ENCODE measurements around the gene PARP12. TPM values are rescaled to one million over a fixed set of nuclear protein-coding genes. Genes with fewer than 3 reads are reported as not detected.
A peak's percentile ranks its signal among the peaks of the same experiment; 100 is the strongest.

PARP12 gene
- total RNA-seq, 2 experiments from 2014 or later, result 32.4 to 33.6 TPM

DNA sequence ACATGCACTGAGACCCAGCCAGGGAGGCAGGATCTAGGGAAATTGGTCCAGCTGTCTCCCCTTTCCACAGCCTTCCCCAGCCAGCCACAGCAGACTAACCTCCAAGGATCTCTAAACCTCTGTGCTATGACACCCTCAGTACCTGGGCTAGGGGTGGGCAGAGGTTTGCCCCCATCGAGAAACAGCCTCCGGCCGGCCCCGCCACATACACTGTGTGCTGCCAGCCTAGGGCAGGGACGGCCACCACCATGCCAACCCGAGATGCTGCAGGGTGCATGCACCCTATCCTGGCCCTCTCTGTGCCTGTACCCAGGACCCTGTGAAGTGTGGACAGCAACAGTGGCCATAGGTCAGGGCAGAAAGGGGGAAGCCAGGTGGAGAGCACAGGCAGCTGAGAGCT lies 58.1 kb downstream of the PARP12 start:
- Mint-ChIP-seq H3K27ac (no peak overlapping the region), H3K27me3 (no peaks in the 10 kb centered on the region), H3K36me3 (no peaks in the 10 kb centered on the region), H3K4me3 (no peak overlapping the region), H3K9me3 (no peaks in the 10 kb centered on the region), H3K4me1 (no peaks in the 10 kb centered on the region)
- no peak for DNase-seq

- Mint-ChIP-seq H3K9me3 (no peaks in the 10 kb centered on the region), H3K4me3 (no peak overlapping the region), H3K27me3 (no peaks in the 10 kb centered on the region), H3K4me1 (no peaks in the 10 kb centered on the region), H3K36me3 (no peaks in the 10 kb centered on the region), H3K27ac (no peak overlapping the region)
- peak; percentile 13 for DNase-seq
Measured at GRCh38 chr7:140003913-140004382, 58.8 kb downstream of the PARP12 start.

DNA sequence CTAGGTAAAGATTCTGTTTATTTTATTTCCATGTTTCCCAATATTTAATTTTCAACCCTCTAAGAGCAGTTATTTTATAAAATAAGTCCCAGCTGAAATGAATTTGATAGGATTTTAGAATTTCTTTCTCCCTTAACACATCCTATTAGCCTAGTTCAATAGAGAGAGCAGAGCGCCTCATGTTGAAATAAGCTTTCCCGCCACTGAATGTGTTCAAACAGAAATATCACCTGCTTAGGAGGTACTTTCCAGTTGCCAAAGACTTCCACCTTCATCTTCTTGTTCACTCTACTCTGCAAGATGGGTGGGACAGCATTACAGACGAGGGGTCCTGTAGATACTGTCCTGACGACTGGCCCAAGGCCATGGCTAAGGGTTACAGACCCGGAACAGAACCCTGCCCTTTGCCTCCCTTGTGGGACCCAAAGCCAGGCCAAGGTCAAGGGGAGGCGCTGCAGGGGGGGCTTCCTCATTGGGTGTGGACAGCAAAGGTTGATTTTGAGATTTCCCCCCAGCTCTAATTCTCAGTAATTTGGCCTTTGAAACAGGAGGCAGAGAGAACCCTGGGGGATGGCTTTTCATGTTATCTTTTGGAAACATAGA lies 62.0 kb downstream of the PARP12 start:
- H3K27ac Mint-ChIP-seq, result no peak overlapping the region
- no peak overlapping the region for H3K4me3 Mint-ChIP-seq
- no peaks in the 10 kb centered on the region for H3K36me3 Mint-ChIP-seq
- H3K27me3 Mint-ChIP-seq, result no peaks in the 10 kb centered on the region
- no peak for DNase-seq
- no peaks in the 10 kb centered on the region for H3K9me3 Mint-ChIP-seq
- no peaks in the 10 kb centered on the region for H3K4me1 Mint-ChIP-seq

GRCh38 chr7:139999516-139999915 lies 63.2 kb downstream of the PARP12 start:
- DNase-seq, result no peak
- H3K27ac Mint-ChIP-seq, result no peak overlapping the region
- H3K4me1 Mint-ChIP-seq, result no peaks in the 10 kb centered on the region
- no peak overlapping the region for H3K4me3 Mint-ChIP-seq
- H3K27me3 Mint-ChIP-seq, result no peaks in the 10 kb centered on the region
- no peaks in the 10 kb centered on the region for H3K9me3 Mint-ChIP-seq
- no peaks in the 10 kb centered on the region for H3K36me3 Mint-ChIP-seq

DNA sequence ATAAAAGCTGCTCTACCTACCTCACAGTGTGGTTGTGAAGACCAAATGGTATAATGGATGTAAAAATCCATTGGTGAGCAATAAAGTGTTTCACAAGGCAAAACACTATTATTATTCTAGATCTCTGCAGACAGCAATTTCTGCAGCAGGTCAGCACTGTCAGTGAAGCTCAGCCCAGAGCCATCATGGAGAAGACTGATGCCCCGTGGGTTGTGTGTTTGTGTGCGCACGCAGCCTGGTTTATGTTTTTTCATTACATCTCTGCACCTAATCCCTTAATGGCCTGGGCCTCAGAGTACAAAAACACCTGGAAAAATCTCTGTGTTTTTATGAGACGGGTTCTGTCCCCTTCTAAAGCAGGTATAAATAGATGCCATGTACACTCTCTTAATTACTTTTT lies 64.2 kb downstream of the PARP12 start:
- Mint-ChIP-seq H3K36me3 (no peaks in the 10 kb centered on the region), H3K27me3 (no peaks in the 10 kb centered on the region), H3K9me3 (no peaks in the 10 kb centered on the region), H3K4me3 (no peak overlapping the region), H3K4me1 (no peaks in the 10 kb centered on the region), H3K27ac (no peak overlapping the region)
- no peak for DNase-seq

DNA sequence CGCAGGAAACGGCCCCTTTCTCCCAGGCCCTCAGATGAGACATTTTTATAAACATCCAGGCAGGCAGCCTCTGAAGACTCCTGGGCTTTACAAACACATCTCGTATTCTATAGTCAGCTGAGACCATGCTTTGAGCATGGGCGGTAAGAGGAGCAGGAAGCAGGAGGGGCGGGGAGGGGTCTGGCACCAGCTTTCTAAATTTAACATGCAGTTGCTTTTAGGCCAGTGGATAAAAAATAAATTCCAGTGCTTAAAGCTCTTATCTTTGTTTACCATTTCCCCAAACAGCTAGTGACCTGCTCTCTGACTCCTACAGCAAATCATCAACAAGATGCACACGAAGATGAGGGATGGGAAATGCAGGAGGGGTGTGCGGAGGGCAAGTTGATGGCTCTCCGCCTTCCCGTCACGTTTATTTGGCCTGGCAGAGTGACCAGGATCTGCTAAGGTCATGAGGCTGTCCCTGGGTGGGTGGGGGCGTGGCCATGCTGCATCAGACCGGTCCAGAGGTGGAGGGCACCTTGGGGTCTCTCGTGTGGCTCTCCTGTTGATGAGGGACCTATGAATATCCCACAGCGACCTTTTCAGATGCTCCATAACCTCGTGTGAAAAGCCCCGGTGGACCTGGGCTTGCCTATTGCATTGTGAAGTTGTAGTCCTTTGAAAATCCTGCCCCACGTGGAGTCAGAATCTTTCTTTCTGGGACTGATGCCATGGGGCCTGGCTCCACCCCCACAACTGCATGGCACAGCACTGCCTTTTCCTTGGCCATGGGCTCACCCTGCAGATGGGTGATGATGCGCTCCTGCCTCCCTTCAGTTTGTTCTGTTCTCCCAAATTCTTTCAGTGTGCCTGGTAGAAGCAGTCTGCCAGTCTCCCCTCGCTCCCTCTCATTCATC lies 67.5 kb downstream of the PARP12 start:
- H3K4me3 Mint-ChIP-seq, result no peak overlapping the region
- H3K27me3 Mint-ChIP-seq, result no peaks in the 10 kb centered on the region
- no peaks in the 10 kb centered on the region for H3K9me3 Mint-ChIP-seq
- no peak overlapping the region for H3K27ac Mint-ChIP-seq
- H3K36me3 Mint-ChIP-seq, result no peaks in the 10 kb centered on the region
- DNase-seq, result no peak
- H3K4me1 Mint-ChIP-seq, result no peaks in the 10 kb centered on the region

DNA sequence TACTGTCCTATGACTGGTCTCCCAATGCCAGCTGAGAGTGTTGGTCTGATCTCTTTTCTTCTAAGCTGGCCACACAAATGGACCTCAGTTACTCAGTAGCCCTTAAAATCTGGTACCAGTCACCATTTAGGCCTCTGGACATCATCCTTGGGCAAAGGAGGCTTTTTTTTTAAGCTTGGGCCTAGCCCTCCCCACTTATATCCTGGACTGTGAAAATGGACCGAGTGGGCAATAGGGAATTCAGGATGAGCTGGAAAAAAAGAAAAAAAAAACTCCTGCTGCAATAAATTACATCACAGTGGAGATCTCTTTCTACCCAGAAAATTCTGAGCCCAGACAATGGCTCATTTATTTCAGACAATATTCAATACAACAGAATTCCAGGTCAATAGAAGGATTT lies 68.4 kb downstream of the PARP12 start:
- H3K9me3 Mint-ChIP-seq, result no peaks in the 10 kb centered on the region
- H3K36me3 Mint-ChIP-seq, result no peaks in the 10 kb centered on the region
- DNase-seq, result no peak
- H3K4me3 Mint-ChIP-seq, result no peak overlapping the region
- no peaks in the 10 kb centered on the region for H3K27me3 Mint-ChIP-seq
- H3K27ac Mint-ChIP-seq, result no peak overlapping the region
- H3K4me1 Mint-ChIP-seq, result peaks cover 2% of the 10 kb centered on the region

- no peak for DNase-seq
- H3K4me3 Mint-ChIP-seq, result no peak overlapping the region
- peaks cover 2% of the 10 kb centered on the region for H3K4me1 Mint-ChIP-seq
- H3K36me3 Mint-ChIP-seq, result no peaks in the 10 kb centered on the region
- no peaks in the 10 kb centered on the region for H3K9me3 Mint-ChIP-seq
- no peak overlapping the region for H3K27ac Mint-ChIP-seq
- no peaks in the 10 kb centered on the region for H3K27me3 Mint-ChIP-seq
Measured at GRCh38 chr7:139993592-139993991, 69.2 kb downstream of the PARP12 start.

GRCh38 chr7:139993169-139993568 lies 69.6 kb downstream of the PARP12 start:
- Mint-ChIP-seq H3K4me1 (peaks cover 2% of the 10 kb centered on the region), H3K4me3 (no peak overlapping the region), H3K27ac (no peak overlapping the region), H3K9me3 (no peaks in the 10 kb centered on the region), H3K27me3 (no peaks in the 10 kb centered on the region), H3K36me3 (no peaks in the 10 kb centered on the region)
- no peak for DNase-seq

DNA sequence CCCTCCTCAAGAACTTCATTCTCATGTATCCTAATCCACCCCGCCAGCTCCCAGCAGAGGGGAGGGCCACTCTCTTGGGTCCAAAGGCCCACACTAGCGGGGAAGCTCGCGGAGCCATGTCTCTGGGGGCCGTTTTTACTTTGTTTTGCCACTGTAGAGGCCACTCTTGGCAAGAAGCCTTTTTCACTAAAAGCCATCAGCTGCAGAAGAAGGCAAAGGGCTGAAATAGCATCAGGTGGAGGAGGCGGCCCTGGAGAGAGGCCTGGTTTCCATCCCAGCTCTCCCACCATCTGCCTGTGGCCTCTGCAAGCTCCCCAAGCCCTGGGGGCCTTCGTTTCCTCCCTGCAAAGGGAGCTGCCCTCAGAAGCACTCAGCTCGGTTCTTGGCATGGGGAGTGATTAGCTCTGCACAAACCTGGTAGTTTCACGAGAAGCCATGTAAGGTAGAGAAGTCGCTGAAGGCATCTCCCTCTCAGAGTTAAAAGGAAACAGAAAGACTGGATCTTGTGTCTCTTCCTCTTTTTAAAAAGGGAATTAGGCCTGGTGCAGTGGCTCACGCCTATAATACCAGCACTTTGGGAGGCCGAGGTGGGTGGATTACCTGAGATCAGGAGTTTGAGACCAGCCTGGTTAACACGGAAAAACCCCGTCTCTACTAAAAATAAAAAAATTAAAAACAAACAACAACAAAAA lies 70.3 kb downstream of the PARP12 start:
- Mint-ChIP-seq H3K9me3 (no peaks in the 10 kb centered on the region), H3K27me3 (no peaks in the 10 kb centered on the region), H3K4me1 (peaks cover 2% of the 10 kb centered on the region), H3K36me3 (no peaks in the 10 kb centered on the region), H3K4me3 (no peak overlapping the region), H3K27ac (no peak overlapping the region)
- no peak for DNase-seq

- H3K36me3 Mint-ChIP-seq, result no peaks in the 10 kb centered on the region
- no peak overlapping the region for H3K4me3 Mint-ChIP-seq
- H3K4me1 Mint-ChIP-seq, result peaks cover 2% of the 10 kb centered on the region
- no peaks in the 10 kb centered on the region for H3K9me3 Mint-ChIP-seq
- no peak for DNase-seq
- H3K27ac Mint-ChIP-seq, result no peak overlapping the region
- no peaks in the 10 kb centered on the region for H3K27me3 Mint-ChIP-seq
Measured at GRCh38 chr7:139991911-139992310, 70.8 kb downstream of the PARP12 start.

DNA sequence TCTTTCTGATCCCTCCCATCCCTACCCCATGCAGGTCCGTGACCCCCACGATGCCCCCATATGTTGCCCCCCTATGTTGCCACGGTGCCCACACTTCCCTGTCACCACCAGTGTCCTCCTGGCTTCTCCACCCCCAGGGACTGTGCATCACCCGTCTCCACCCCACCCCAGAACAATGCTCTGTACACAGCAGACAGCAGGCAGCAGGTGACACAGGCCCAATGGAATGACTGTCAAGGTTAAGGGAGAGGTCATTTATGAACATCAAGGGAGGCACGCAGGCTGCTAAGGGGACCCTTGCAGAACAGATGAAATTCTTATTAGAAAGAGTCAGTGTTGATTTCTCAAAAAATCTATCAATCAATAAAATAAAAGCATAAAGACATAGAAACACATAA lies 71.5 kb downstream of the PARP12 start:
- Mint-ChIP-seq H3K27ac (no peak overlapping the region), H3K4me1 (peaks cover 2% of the 10 kb centered on the region), H3K9me3 (no peaks in the 10 kb centered on the region), H3K36me3 (no peaks in the 10 kb centered on the region), H3K4me3 (no peak overlapping the region), H3K27me3 (no peaks in the 10 kb centered on the region)
- DNase-seq, result no peak

DNA sequence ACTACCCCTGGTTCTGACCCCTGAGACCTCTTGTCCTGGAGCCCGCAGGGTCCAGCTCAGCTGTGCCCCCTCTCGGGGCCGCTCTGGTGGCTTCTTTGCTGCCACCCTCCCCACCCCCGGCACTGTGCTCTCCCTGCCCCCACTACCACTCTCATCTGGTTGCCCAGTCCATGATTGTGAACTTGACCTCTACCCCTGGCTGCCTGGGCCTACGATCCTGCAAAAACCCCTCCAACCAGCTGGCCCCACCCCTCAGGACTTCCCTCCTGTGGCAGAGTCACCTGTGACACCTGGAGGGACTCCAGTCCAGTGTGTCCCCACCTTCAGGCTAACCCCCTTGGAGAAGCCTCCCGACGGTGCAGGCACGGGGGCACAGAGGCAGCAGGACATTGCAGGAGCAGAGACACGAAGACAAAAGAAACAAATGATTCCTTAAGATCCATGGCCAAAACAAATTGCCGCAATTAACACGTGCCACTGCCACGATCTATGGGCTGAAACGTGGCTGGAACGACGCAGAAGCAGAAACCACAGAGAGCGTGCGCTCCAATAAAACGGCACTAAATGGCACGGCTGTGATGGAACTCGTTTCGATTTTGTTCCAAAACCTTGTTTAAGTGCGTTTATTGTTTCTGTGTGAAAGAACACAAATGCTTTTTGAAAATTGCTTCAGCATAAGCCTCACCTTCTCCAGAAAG lies 72.0 kb downstream of the PARP12 start:
- Mint-ChIP-seq H3K27ac (no peak overlapping the region), H3K27me3 (no peaks in the 10 kb centered on the region), H3K36me3 (no peaks in the 10 kb centered on the region), H3K9me3 (no peaks in the 10 kb centered on the region), H3K4me1 (peaks cover 2% of the 10 kb centered on the region), H3K4me3 (no peak overlapping the region)
- no peak for DNase-seq

GRCh38 chr7:139990142-139990535 lies 72.6 kb downstream of the PARP12 start:
- Mint-ChIP-seq H3K9me3 (no peaks in the 10 kb centered on the region), H3K27ac (no peak overlapping the region), H3K36me3 (no peaks in the 10 kb centered on the region), H3K4me1 (peaks cover 2% of the 10 kb centered on the region), H3K4me3 (no peak overlapping the region), H3K27me3 (no peaks in the 10 kb centered on the region)
- no peak for DNase-seq

All from activated naive CD8-positive, alpha-beta T cell treated with anti-CD3 and anti-CD28 coated beads for 36 hours (primary cell).